GM10248 (cell line): ENCODE results near the gene HDHD2.

Experiments used
- CTCF ChIA-PET: fragments of 300-600 bp; sonication (Branson Sonifier 250); formaldehyde crosslinking; extraction: SDS; loops from one replicate; lab custom pipeline; 2021; ENCODE audit warnings: antibody characterized with exemption; lab: Yijun Ruan, JAX
- POLR2A ChIA-PET: fragments of 350-650 bp; sonication (Branson Sonifier 250); formaldehyde crosslinking; extraction: SDS; loops from one replicate; lab custom pipeline; 2020; ENCODE audit warnings: antibody characterized with exemption; lab: Yijun Ruan, JAX
- DNase-seq: peaks from one replicate; pipeline ENCODE4 v3.0.0; 2012; ENCODE audit errors: extremely low spot score
- CTCF ChIP-seq: IDR thresholded peaks from 2 replicates; pipeline ENCODE4 v1.5.1; 2012; ENCODE audit warnings: mild to moderate bottlenecking, low read depth; ENCODE audit errors: extremely low read depth, missing control alignments, control extremely low read depth

The HDHD2 gene

GRCh38 chr18:47080872-47081271 lies 69.4 kb downstream of the HDHD2 start:
- no peak for TF ChIP-seq CTCF
- no peak for DNase-seq
- CTCF ChIA-PET, result interaction anchor here (1.0 kb wide), 1 partner anchor 29 kb away, joined by 3 read pairs; no protein-coding TSS in a partner anchor
- POLR2A ChIA-PET, result no interaction called here

- DNase-seq, result no peak
- ChIA-PET CTCF (no interaction called here), POLR2A (no interaction called here)
- TF ChIP-seq CTCF, result no peak
Measured at GRCh38 chr18:47077111-47077510, 73.2 kb downstream of the HDHD2 start.

- no peak for TF ChIP-seq CTCF
- DNase-seq, result no peak
- CTCF ChIA-PET, result interaction anchor here (0.9 to 2.2 kb wide), 5 partner anchors 8 to 673 kb away, joined by 3 to 7 read pairs (median 3); no protein-coding TSS in a partner anchor
- POLR2A ChIA-PET, result no interaction called here
Measured at GRCh38 chr18:47075098-47075883, 75.0 kb downstream of the HDHD2 start.

- no peak for DNase-seq
- POLR2A ChIA-PET, result no interaction called here
- no peak for TF ChIP-seq CTCF
- CTCF ChIA-PET, result interaction anchor here (0.7 to 3.5 kb wide), 6 partner anchors 8 to 137 kb away, joined by 3 to 12 read pairs (median 4); no protein-coding TSS in a partner anchor
Measured at GRCh38 chr18:47067648-47068047, 82.7 kb downstream of the HDHD2 start.

GRCh38 chr18:47063096-47063495 lies 87.2 kb downstream of the HDHD2 start:
- POLR2A ChIA-PET, result no interaction called here

GRCh38 chr18:47062471-47062870 lies 87.8 kb downstream of the HDHD2 start:
- POLR2A ChIA-PET, result no interaction called here
- no peak for TF ChIP-seq CTCF
- CTCF ChIA-PET, result no interaction called here
- no peak for DNase-seq

More at GRCh38 chr18:47063096-47063495, 87.2 kb downstream of the HDHD2 start:
- DNase-seq, result no peak
- TF ChIP-seq CTCF, result no peak
- CTCF ChIA-PET, result no interaction called here
